Tibial artery (tissue), 4 donors: ENCODE data around the gene BANF1.

Experiments used
- DNase-seq, 2 donors: peaks; one replicate each; pipeline ENCODE4 v3.0.0-alpha.2; 2019
- H3K27ac ChIP-seq, 2 donors: fragments of 200-600 bp; sonication (generic) in 1 of 2; 1 replicate in 1 of 2; 2 replicates in 1 of 2; pipeline ENCODE4 v1.5.1; 2018 to 2019; ENCODE audit warnings: mild to moderate bottlenecking in 1 of 2
- H3K27me3 ChIP-seq, 2 donors: fragments of 200-600 bp; sonication (generic) in 1 of 2; one replicate each; pipeline versions ENCODE4 v1.5.1 to v1.6.0; 2016 to 2019
- H3K36me3 ChIP-seq, 3 donors: fragments of 200-600 bp; sonication (generic) in 2 of 3; one replicate each; pipeline ENCODE4 v1.5.1; 2016 to 2019; ENCODE audit warnings: mild to moderate bottlenecking in 2 of 3
- H3K4me1 ChIP-seq, 4 donors: fragments of 200-600 bp; sonication (generic) in 2 of 4; 1 replicate in 3 of 4; 2 replicates in 1 of 4; pipeline ENCODE4 v1.5.1; 2016 to 2019
- H3K4me3 ChIP-seq, 2 donors: fragments of 200-600 bp; sonication (generic) in 1 of 2; 1 replicate in 1 of 2; 2 replicates in 1 of 2; pipeline ENCODE4 v1.5.1; 2018 to 2019; ENCODE audit warnings: mild to moderate bottlenecking in 2 of 2
- H3K9me3 ChIP-seq, 3 donors: fragments of 200-600 bp; sonication (generic) in 1 of 3; one replicate each; pipeline ENCODE4 v1.5.1; 2016 to 2019
- CTCF ChIP-seq, 2 experiments: fragments of 200-600 bp in 1 of 2; fragments of 450-650 bp in 1 of 2; IDR thresholded peaks; one replicate each; pipeline ENCODE4 v1.5.1; 2017 to 2019; ENCODE audit warnings: antibody characterized with exemption in 2 of 2, mild to moderate bottlenecking in 1 of 2, moderate library complexity in 1 of 2
- intact Hi-C: fragments of 100-400 bp; cut with DNase I; formaldehyde crosslinking; loops from one replicate; pipeline ENCODE4 v1.15.0; 2023; ENCODE audit warnings: low total_unique reads

Gene BANF1

GRCh38 chr11:65967329-65967934 is 34.9 kb upstream of the BANF1 start:
- peaks cover 4 to 23% (median 19%) of the 10 kb centered on the region in 4 donors for H3K4me1 ChIP-seq
- no peaks in the 10 kb centered on the region for H3K27me3 ChIP-seq
- peaks cover 56 to 79% (median 67%) of the 10 kb centered on the region in 3 donors for H3K36me3 ChIP-seq
- H3K27ac ChIP-seq, result no peak overlapping the region
- no peak for DNase-seq
- TF ChIP-seq CTCF (IDR thresholded peaks at IDR 0.05), result no peak
- no peaks in the 10 kb centered on the region for H3K9me3 ChIP-seq
- intact Hi-C loops, result no loop called here
- H3K4me3 ChIP-seq, result no peak overlapping the region

DNA sequence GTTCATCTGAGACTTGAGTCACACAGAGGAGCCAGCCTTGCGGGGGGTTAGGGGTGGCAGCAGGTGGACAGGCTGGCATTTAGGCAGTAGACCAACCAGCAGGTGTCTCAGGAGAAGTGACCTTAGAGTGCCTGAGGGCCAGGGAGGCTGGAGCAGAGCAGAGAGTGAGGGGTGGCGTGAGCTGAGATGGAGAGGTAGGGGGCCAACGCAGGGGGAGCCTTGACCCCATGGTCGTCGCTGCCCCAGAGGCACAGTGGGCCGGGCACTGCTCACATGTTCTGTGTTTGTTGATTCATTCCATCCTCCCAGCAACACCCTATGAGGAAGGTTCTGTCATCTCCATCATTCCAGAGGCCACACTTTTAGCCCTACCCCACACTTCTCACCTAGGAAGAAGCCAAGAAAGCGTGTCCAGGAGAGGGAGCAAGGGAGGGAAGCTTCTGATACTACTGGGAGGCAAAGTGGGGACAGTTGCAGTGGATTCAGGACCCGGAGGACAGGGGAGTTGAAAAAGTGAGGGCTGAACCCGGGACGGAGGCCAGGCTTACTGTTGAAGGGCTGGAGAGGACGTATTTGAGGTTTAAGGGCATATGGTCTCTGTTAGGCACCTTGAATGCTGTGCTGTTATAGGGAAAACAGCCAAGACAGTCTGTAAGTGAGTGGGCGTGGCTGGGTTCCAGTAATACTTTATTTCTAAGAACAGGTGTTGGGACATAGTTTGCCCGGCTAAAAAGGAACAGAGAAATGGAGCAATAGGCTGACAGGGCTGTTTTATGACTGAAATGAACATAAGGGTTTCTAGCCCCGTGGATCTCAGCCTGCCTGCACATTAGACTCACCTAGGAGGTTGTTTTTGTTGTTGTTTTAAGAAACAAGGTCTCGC is 33.5 kb upstream of the BANF1 start:
- intact Hi-C loops, result no loop called here
- Histone ChIP-seq H3K36me3 (peaks cover 56 to 91% (median 72%) of the 10 kb centered on the region in 3 donors), H3K27me3 (no peaks in the 10 kb centered on the region), H3K4me1 (peaks cover 0 to 9% (median 5%) of the 10 kb centered on the region in 4 donors), H3K9me3 (no peaks in the 10 kb centered on the region), H3K27ac (no peak overlapping the region), H3K4me3 (no peak overlapping the region)
- no peak for TF ChIP-seq CTCF (IDR thresholded peaks at IDR 0.05)
- DNase-seq, result no peak

GRCh38 chr11:65972116-65972515 is 30.2 kb upstream of the BANF1 start:
- Histone ChIP-seq H3K36me3 (peaks cover 36 to 87% (median 56%) of the 10 kb centered on the region in 3 donors), H3K27ac (no peak overlapping the region), H3K27me3 (no peaks in the 10 kb centered on the region), H3K9me3 (no peaks in the 10 kb centered on the region), H3K4me1 (no peaks in the 10 kb centered on the region), H3K4me3 (no peak overlapping the region)
- no peak for DNase-seq
- intact Hi-C loops, result no loop called here
- no peak for TF ChIP-seq CTCF (IDR thresholded peaks at IDR 0.05)

DNA sequence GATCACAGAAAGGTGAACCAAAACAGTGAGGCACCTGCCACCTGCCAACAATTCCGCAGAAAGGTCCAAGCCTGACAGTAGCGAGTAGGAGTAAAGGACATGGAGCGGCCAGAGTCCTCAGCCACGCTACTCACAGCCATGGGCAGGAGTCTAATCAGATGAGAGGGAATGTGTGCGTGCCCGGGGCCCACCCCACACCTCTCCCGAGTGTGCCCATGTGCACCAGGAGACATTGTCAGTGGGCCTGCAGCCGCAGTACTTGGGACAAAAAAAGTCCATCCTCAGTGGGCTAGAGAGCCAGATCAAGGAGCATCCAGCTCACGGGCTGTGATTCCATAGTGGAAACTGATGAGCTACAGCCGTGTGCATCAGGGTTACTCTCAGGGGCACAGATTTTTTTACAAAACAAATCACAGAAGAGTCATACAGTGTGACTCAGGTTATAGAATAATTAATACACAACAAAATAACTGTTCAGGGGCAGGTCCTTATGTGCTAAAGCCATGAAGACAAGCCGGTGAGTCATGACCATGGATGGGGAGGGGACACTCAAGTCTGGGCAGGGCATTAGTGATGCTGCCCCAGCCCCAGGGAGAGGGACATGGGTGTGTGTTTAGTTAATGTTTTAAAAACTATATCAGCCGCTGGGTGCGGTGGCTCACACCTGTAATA is 28.7 kb upstream of the BANF1 start:
- no peak for TF ChIP-seq CTCF (IDR thresholded peaks at IDR 0.05)
- Histone ChIP-seq H3K9me3 (no peaks in the 10 kb centered on the region), H3K36me3 (peaks cover 38 to 87% (median 56%) of the 10 kb centered on the region in 3 donors), H3K27ac (no peak overlapping the region), H3K4me1 (no peaks in the 10 kb centered on the region), H3K27me3 (no peaks in the 10 kb centered on the region), H3K4me3 (no peak overlapping the region)
- intact Hi-C loops, result no loop called here
- DNase-seq, result no peak

- H3K27me3 ChIP-seq, result no peaks in the 10 kb centered on the region
- no peaks in the 10 kb centered on the region for H3K9me3 ChIP-seq
- intact Hi-C loops, result no loop called here
- H3K4me3 ChIP-seq, result no peak overlapping the region
- no peak overlapping the region for H3K27ac ChIP-seq
- TF ChIP-seq CTCF (IDR thresholded peaks at IDR 0.05), result no peak
- DNase-seq, result no peak
- peaks cover 29 to 84% (median 46%) of the 10 kb centered on the region in 3 donors for H3K36me3 ChIP-seq
- no peaks in the 10 kb centered on the region for H3K4me1 ChIP-seq
Observed at GRCh38 chr11:65975771-65976170, 26.5 kb upstream of the BANF1 start.
